Transverse colon (tissue), 4 donors: ENCODE measurements around the gene MTHFD2L. TPM values are rescaled to one million over a fixed set of nuclear protein-coding genes. Genes with fewer than 3 reads are reported as not detected.

Source experiments
- DNase-seq: peaks from one replicate; pipeline ENCODE4 v3.0.0-alpha.2; 2019
- H3K27ac ChIP-seq, 4 donors: fragments of 200-600 bp; sonication (generic); 2 replicates each; pipeline ENCODE4 v1.5.1; 2016 to 2018; ENCODE audit warnings: inconsistent platforms in 4 of 4
- H3K27me3 ChIP-seq: fragments of 200-600 bp; sonication (generic); 2 replicates; pipeline ENCODE4 v1.5.1; 2017; ENCODE audit warnings: inconsistent platforms
- H3K36me3 ChIP-seq, 4 donors: fragments of 200-600 bp; sonication (generic); 2 replicates each; pipeline ENCODE4 v1.5.1; 2017 to 2019; ENCODE audit warnings: inconsistent platforms in 4 of 4
- H3K4me1 ChIP-seq, 4 donors: fragments of 200-600 bp; sonication (generic); 2 replicates each; pipeline ENCODE4 v1.5.1; 2017 to 2020; ENCODE audit warnings: inconsistent platforms in 4 of 4
- H3K4me3 ChIP-seq, 4 donors: fragments of 200-600 bp; sonication (generic); 1 replicate in 1 of 4; 2 replicates in 3 of 4; pipeline versions ENCODE4 v1.5.1 to v1.6.1; 2017 to 2019; ENCODE audit warnings: inconsistent platforms in 4 of 4
- H3K9me3 ChIP-seq, 2 donors: fragments of 200-600 bp; sonication (generic); 2 replicates each; pipeline ENCODE4 v1.5.1; 2017 to 2019; ENCODE audit warnings: inconsistent platforms in 2 of 2
- EP300 ChIP-seq: sonication (generic); formaldehyde crosslinking; IDR thresholded peaks from one replicate; pipeline ENCODE4 v1.6.1; 2017; ENCODE audit warnings: antibody characterized with exemption, low read depth
- POLR2A ChIP-seq: fragments of 450-650 bp; IDR thresholded peaks from one replicate; pipeline ENCODE4 v1.6.1; 2016; ENCODE audit warnings: antibody characterized with exemption, mild to moderate bottlenecking, moderate library complexity
- POLR2AphosphoS5 ChIP-seq, 3 donors: sonication (generic); formaldehyde crosslinking; IDR thresholded peaks; one replicate each; pipeline ENCODE4 v1.6.1; 2016; ENCODE audit warnings: antibody characterized with exemption in 3 of 3
- WGBS, 2 donors: methylation state at CpG; one replicate each; pipeline ENCODE4 v1.1.5; 2018; ENCODE audit warnings: low coverage in 1 of 2; 5-methylcytosine and 5-hydroxymethylcytosine counted together
- in situ Hi-C, 4 donors: fragments of 200-750 bp; cut with MboI; loops; one replicate each; pipeline versions ENCODE4 v1.15.0 to v1.15.1; 2017; ENCODE audit warnings: low sequenced_read_pairs in 3 of 4, low pct_ligation_motif_present in 1 of 4, low pct_unique_long_range_greater_than_20kb in 1 of 4
- intact Hi-C: fragments of 100-400 bp; cut with DNase I; formaldehyde crosslinking; loops from one replicate; pipeline ENCODE4 v1.15.1; 2023; ENCODE audit warnings: low total_unique reads
- total RNA-seq, 4 donors: library from RNA; depleted of rRNA; stranded (reverse); fragments of >200 nt; gene quantifications; one replicate each; pipeline ENCODE4 v1.1.0, GENCODE V29; 2016
- TF ChIP-seq, protein P1 (sequence below), 5 experiments: fragments of 200-600 bp in 3 of 5; fragments of 450-650 bp in 2 of 5; sonication (generic) in 3 of 5; IDR thresholded peaks; 1 replicate in 2 of 5; 2 replicates in 3 of 5; pipeline ENCODE4 v1.5.1; 2016 to 2017; ENCODE audit warnings: antibody characterized with exemption in 5 of 5, inconsistent platforms in 3 of 5, mild to moderate bottlenecking in 2 of 5, moderate library complexity in 1 of 5

MTHFD2L gene
- total RNA-seq, 4 donors from 2014 or later: 7.6 to 18.1 (median 12.7) TPM

DNA sequence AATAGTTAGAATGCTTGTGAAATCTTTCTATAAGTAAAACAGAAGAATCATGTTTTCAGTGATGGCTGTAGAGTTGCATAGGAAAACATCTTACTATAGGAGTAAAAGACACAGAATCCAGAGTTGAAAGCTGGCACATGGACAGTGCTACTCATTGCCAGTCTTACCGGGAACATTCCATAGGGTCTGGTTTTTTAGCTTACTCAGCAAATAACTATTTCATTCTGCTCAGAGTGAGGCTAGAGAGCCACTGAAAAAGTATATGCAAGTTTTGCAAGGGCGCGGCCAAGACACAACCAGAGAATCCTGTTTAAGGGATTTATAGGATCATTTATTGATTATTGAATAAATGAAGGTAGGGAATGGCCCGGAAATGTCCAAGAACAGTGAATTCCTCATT lies 60.3 kb downstream of the MTHFD2L start:
- Histone ChIP-seq H3K4me1 (peaks cover 0 to 2% (median 0%) of the 10 kb centered on the region in 4 donors), H3K4me3 (no peak overlapping the region), H3K36me3 (no peaks in the 10 kb centered on the region), H3K9me3 (no peaks in the 10 kb centered on the region), H3K27ac (no peak overlapping the region), H3K27me3 (no peaks in the 10 kb centered on the region)
- TF ChIP-seq, protein P1, sequence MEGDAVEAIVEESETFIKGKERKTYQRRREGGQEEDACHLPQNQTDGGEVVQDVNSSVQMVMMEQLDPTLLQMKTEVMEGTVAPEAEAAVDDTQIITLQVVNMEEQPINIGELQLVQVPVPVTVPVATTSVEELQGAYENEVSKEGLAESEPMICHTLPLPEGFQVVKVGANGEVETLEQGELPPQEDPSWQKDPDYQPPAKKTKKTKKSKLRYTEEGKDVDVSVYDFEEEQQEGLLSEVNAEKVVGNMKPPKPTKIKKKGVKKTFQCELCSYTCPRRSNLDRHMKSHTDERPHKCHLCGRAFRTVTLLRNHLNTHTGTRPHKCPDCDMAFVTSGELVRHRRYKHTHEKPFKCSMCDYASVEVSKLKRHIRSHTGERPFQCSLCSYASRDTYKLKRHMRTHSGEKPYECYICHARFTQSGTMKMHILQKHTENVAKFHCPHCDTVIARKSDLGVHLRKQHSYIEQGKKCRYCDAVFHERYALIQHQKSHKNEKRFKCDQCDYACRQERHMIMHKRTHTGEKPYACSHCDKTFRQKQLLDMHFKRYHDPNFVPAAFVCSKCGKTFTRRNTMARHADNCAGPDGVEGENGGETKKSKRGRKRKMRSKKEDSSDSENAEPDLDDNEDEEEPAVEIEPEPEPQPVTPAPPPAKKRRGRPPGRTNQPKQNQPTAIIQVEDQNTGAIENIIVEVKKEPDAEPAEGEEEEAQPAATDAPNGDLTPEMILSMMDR (IDR thresholded peaks at IDR 0.05): no peak
- TF ChIP-seq EP300 (no peak), POLR2A (no peak), POLR2AphosphoS5 (IDR thresholded peaks at IDR 0.05) (no peak)
- 87 to 95% methylated on average over 4 of the region's 4 CpGs for WGBS, 2 donors
- intact Hi-C loops: no loop called here
- no peak for DNase-seq
- in situ Hi-C loops: no loop called here

DNA sequence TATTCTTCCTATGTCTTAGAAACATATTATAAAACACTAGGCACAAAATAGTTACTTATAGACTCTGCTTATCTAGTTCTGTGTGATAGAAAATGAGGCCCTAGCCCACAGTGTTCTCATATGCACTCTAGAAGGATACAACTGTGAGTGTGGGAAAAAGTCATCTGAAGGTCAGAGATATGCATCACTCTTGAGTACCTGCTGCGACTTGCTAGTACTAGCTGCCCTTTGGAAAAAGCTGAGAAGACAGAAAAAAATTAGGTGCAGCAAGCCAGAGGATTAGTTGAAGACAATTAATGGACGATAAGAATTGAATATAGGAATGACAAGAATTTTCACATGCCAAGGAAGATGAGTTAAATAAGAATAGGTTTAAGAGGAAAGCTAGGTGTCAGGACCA lies 61.3 kb downstream of the MTHFD2L start:
- TF ChIP-seq POLR2AphosphoS5 (IDR thresholded peaks at IDR 0.05): no peak
- TF ChIP-seq, protein P1 (IDR thresholded peaks at IDR 0.05): no peak
- no peak for TF ChIP-seq EP300
- no peak for TF ChIP-seq POLR2A
- H3K27ac ChIP-seq: no peak overlapping the region
- H3K27me3 ChIP-seq: no peaks in the 10 kb centered on the region
- no peaks in the 10 kb centered on the region for H3K36me3 ChIP-seq
- peaks cover 0 to 2% (median 0%) of the 10 kb centered on the region in 4 donors for H3K4me1 ChIP-seq
- intact Hi-C loops: no loop called here
- 82 to 88% methylated on average over 2 of the region's 2 CpGs for WGBS, 2 donors
- H3K9me3 ChIP-seq: no peaks in the 10 kb centered on the region
- no peak for DNase-seq
- in situ Hi-C loops: no loop called here
- H3K4me3 ChIP-seq: no peak overlapping the region

DNA sequence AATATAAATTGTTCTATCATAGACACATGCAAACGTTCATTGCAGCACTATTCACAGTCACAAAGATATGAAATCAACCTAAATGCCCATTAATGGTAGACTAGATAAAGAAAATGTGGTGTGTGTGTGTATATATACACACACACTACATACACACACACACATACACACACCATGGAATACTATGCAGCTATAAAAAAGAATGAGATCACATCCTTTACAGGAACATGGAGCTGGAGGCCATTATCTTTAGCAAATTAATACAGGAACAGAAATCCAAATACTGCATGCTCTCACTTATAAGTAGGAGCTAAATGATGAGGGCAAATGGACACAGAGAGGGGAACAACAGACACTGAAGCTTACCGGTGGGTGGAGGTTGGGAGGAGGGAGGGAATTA lies 65.2 kb downstream of the MTHFD2L start:
- in situ Hi-C loops: loop anchor here in 1 of 4 donors (10.0 kb wide), 1 partner anchor 92 kb away; no protein-coding TSS in a partner anchor
- 95 to 100% methylated on average over 2 of the region's 2 CpGs for WGBS, 2 donors
- H3K4me1 ChIP-seq: no peaks in the 10 kb centered on the region
- no peaks in the 10 kb centered on the region for H3K9me3 ChIP-seq
- DNase-seq: no peak
- TF ChIP-seq, protein P1 (IDR thresholded peaks at IDR 0.05): no peak
- TF ChIP-seq POLR2AphosphoS5 (IDR thresholded peaks at IDR 0.05): no peak
- TF ChIP-seq POLR2A: no peak
- H3K27ac ChIP-seq: no peak overlapping the region
- H3K4me3 ChIP-seq: no peak overlapping the region
- intact Hi-C loops: no loop called here
- no peaks in the 10 kb centered on the region for H3K36me3 ChIP-seq
- H3K27me3 ChIP-seq: no peaks in the 10 kb centered on the region

DNA sequence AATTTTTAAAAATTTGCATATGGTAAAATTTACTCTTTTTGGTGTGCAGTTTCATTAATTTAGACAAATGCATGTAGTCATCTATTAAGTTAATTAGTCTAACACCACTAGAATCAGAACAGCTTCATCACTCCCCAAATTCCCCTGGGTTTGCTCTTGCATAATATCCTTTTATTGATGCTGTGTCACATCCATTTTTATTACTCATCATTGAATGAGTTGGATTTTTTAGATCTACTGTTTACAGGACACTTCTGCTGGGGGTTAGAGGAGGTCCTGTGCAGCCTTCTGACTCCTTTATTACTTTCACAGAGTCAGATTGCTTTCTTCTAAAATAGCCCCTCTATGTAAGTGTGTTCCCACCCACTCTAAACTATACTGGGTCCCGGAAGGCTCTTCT lies 65.9 kb downstream of the MTHFD2L start:
- WGBS, 2 donors: 88 to 91% methylated on average over 1 of the region's 1 CpG
- no peaks in the 10 kb centered on the region for H3K4me1 ChIP-seq
- DNase-seq: no peak
- TF ChIP-seq POLR2A (no peak), EP300 (no peak), POLR2AphosphoS5 (IDR thresholded peaks at IDR 0.05) (no peak)
- TF ChIP-seq, protein P1 (IDR thresholded peaks at IDR 0.05): no peak
- H3K36me3 ChIP-seq: no peaks in the 10 kb centered on the region
- H3K27me3 ChIP-seq: no peaks in the 10 kb centered on the region
- no peak overlapping the region for H3K27ac ChIP-seq
- intact Hi-C loops: no loop called here
- H3K4me3 ChIP-seq: no peak overlapping the region
- in situ Hi-C loops: loop anchor here in 1 of 4 donors (10.0 kb wide), 1 partner anchor 91 kb away; no protein-coding TSS in a partner anchor
- no peaks in the 10 kb centered on the region for H3K9me3 ChIP-seq
